ENCODE measurements around the gene TECR.

DNA sequence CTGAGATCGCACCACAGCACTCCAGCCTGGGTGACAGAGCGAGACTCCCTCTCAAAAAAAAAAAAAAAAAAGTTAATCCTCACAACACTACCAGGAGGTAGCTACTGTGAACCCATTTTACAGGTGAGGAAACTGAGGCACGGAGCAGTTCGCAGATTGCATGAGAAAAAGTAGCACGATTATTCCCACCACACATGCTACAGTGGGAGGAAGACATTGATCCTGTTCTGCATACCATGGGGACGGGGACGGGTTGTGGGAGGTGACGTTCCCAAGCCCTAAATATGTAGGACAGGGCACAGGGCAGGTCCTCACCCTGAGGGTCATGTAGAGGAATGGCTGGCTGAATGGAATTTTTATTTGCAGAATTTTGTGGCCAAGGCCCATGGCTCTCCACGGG is 77.2 kb downstream of the TECR start:
- TF ChIP-seq, protein P1, sequence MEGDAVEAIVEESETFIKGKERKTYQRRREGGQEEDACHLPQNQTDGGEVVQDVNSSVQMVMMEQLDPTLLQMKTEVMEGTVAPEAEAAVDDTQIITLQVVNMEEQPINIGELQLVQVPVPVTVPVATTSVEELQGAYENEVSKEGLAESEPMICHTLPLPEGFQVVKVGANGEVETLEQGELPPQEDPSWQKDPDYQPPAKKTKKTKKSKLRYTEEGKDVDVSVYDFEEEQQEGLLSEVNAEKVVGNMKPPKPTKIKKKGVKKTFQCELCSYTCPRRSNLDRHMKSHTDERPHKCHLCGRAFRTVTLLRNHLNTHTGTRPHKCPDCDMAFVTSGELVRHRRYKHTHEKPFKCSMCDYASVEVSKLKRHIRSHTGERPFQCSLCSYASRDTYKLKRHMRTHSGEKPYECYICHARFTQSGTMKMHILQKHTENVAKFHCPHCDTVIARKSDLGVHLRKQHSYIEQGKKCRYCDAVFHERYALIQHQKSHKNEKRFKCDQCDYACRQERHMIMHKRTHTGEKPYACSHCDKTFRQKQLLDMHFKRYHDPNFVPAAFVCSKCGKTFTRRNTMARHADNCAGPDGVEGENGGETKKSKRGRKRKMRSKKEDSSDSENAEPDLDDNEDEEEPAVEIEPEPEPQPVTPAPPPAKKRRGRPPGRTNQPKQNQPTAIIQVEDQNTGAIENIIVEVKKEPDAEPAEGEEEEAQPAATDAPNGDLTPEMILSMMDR (IDR thresholded peaks at IDR 0.05; ENCODE audit: low read depth, low read length) = no peak
- TF ChIP-seq, protein P2, sequence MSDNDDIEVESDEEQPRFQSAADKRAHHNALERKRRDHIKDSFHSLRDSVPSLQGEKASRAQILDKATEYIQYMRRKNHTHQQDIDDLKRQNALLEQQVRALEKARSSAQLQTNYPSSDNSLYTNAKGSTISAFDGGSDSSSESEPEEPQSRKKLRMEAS (IDR thresholded peaks at IDR 0.05; ENCODE audit: low read depth, low read length) = no peak
